HG03108 (cell line): ENCODE results near the gene G3BP2.
"Not testable (repeated sequence)": the region's sequence is repeated elsewhere in the genome, so short reads cannot be mapped to it uniquely, and the experiment has no call there.

Source experiments
- ATAC-seq: cut with Tn5 transposase; IDR thresholded peaks from one replicate; pipeline ENCODE4 v1.9.1; 2021; ENCODE audit warnings: moderate library complexity; ENCODE audit not compliant: unreplicated experiment

G3BP2 gene

DNA sequence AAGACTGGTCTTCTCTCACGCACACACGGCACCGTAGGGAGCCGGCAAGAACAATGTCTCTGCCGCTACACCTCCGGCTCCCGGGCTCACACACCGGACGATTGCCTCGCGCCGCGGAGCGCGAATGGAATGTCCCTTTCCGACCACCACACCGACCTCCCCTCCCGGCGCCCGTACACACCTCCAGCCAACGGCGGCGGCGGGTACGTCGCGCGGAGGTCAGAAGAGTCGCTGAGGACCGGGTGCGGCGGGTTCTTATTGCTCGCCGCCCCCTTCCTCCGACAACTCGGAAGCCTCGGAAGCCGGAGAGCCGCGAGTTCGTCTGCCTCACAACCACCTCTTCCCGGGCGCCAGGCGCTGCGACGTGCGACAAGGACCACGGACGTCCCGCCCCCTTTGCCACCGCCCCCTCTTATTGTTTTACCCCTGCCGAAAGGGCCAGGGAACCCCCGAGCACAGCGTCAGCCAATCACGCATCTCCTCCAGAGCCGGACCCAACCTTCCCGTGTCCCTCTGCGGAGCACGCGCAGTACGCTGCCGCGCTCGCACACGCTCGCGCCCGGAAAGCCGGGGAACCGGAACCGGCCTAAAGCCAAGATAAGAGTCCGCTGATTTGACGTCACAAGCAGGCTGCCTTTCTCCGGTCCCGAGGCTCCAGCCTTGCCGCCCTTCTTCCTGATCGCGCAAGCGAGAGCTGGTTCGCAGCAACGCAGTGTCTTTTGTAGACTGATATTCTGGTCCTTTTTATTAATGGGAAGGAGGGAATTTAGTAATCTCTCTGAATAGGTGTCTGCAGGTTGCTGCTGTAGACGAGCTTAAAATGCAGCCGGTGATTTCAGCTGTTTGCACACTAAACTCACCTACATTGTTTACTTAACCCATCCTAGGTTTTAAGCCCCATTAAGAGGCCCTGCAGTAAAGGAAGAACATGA, at the start of gene G3BP2:
Gene G3BP2, minus strand, starts transcription at position 385 of the 932 bp plus-strand sequence. CDS start 11,386 bp downstream, outside the sequence.
- peak; percentile 91 for ATAC-seq

DNA sequence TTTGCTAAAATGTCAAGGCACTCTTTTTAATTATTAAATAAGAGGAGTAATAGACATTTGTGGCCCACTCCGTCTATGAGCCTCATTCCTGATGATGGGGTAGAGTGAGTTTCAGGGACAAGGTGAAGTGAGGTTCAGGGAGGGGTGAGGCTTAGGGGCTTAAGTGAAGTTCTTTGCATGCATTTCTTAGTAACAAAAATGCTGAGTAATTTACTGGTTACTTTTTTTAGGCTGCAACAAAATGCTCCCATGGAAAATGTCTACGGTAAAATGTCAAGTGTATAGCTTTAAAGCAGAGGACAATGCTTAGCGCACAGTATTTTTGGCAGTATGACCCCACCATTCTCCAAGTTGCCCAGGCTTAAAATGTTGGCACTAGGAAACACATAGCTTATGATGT, 49.2 kb upstream of the G3BP2 start:
- no peak for ATAC-seq

DNA sequence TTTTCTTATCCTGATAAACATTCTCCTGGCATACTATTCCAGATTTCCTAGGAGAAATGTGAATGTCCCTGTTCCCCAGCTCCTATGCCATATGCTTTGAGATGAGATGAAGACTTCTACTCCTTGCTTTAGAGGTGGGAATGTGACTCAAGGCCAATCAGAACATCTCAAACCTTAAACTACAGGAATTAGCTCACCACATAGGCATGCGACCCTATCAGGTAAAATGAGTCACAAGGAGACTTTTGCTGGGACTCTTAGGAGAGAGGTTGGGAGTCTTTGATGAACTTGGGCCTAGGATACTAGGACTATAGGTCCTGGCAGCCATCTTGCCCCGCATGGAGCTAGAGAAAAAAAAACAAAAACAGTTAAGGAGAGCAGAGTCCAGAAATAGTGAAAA, 45.3 kb upstream of the G3BP2 start:
- ATAC-seq, result no peak

DNA sequence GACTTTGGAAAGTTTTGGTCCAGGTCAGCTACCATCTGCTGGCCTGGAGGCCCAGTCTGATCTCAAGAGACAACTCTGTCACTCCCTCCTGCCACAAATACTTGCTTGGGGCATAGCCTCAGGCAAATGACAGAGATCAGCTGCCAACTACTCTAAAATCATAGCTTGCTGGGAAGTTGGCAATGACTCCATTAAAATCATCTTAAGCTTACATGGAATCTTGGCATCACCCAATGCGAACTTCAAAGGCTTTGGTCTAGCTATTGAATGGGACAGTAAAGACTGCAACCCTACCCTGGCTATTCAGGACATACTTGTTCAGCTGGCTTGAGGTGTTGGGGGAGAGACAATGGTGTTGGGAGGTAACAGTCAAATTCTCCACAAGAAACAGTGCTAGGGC, 44.2 kb upstream of the G3BP2 start:
- ATAC-seq, result no peak

DNA sequence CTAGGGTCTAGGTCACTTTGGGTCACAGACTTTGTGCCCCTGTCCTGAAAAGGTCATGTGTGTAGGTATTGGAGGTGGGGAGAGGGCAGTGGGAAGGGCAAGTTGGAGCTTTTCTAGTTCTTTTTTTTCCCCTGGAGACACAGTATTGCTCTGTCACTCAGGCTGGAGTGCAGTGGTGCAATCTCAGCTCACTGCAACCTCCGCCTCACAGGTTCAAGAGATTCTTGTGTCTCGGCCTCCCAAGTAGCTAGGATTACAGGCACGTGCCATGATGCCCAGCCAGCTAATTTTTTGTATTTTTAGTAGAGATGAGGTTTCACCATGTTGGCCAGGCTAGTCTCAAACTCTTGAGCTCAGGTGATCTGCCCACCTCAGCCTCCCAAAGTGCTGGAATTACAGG, 42.8 kb upstream of the G3BP2 start:
- not testable (repeated sequence) for ATAC-seq

DNA sequence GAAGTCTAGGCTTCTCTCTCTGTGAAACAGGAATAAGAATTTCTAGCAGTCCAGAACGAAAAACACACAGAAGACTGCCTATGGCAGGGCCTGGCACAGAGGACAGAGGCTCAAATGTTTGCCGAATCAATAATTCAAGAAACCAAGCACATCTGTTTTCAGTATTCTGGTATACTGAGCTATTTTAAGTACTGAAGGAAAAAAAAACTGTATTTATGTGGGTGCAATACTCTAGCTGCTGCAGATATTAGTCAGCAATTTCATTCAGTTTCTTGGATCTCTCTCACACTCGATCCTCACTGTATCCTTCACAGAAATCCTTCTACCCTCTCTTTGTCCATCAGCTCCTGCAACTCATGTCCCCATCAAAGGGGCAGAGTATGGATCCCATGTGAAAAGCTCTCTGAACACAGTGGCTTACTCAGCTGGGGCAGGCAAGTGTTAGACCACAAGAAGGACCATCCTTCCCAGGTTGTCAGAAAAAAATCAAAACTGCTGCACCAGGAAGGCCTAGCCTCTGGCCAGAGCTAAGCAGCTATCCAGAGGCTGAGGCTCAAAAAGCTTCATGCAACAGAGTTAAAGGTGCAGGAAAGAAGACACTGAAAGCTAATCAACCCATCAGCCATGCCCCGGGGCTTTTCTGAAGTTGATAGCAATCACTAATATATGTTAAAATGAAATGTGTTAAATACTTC, 42.0 kb upstream of the G3BP2 start:
- no peak for ATAC-seq

DNA sequence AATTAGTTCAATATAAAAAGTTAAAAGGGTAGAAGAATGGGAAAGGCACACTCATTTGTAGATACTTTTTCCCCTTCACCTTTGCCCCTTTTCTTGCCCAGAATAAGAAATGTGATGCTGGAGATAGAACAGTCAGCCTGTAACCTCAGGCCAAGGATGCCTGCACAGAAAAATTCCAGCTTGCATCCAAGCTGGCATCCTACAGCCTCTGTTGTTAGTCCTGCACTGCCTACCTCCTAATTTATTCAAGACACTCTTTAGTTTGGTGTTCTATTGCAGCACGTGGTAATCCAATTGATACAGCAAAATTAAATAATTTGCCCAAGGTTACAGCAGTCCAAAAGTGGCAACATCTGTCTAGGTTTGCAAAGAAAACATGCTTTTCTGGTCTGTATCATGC, 41.5 kb upstream of the G3BP2 start:
- no peak for ATAC-seq

DNA sequence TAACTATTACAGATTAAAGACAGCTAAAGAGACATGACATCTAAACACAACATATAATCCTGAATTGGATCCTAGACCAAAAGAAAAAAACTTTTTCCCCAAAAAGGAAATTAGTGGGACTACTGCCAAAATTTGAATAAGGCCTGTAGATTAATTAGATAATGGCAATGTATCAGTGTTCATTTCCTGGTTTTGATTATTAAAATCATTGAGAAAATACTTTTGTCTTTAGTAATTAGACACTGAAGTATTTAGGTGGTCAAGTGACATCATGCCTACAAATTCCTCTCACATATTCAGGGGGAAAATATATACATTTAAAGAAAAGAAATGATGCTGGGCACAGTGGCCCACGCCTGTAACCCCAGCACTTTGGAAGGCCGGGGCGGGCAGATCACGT, 40.8 kb upstream of the G3BP2 start:
- ATAC-seq, result no peak

DNA sequence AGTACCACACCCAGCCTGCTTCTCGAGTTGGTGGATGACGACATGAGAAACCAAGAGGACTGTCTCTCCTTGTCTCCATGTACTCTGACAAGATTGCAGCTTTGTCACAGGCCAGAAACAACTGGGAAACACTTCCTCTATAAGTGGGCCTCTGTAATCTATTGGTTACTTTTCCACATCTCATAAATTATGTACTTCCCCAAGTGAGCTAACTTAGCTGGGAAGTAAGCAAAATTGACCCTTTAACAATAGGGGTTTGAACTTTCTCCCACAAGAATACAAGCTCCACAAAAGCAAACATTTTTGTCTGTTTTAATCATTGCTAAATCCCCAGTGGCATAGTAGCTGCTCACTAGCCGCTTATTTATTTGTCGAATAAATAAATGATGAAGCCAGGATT, 37.0 kb upstream of the G3BP2 start:
- ATAC-seq, result no peak

DNA sequence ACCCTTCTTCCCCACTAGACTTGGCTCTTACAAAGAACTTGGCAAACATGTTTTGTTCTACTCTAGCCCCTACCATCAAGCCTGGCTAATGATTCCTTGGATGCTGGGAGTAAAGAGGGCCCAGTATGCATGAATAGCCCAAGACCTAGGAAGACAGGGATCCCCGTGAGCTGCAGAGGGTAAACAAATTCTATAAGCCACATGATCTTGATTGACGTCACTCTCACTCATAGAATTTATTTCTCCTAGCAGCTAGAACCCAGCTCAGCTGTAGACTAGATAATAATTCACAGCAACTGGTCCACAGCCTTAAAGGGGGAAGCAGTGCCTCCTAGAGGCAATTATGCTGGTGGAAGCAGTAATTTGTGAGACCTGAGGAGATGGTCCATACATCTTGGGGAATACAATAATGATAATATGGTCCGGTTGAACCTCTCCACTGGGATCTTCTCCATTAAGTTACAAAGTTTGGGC, 35.0 kb upstream of the G3BP2 start:
- ATAC-seq, result no peak

DNA sequence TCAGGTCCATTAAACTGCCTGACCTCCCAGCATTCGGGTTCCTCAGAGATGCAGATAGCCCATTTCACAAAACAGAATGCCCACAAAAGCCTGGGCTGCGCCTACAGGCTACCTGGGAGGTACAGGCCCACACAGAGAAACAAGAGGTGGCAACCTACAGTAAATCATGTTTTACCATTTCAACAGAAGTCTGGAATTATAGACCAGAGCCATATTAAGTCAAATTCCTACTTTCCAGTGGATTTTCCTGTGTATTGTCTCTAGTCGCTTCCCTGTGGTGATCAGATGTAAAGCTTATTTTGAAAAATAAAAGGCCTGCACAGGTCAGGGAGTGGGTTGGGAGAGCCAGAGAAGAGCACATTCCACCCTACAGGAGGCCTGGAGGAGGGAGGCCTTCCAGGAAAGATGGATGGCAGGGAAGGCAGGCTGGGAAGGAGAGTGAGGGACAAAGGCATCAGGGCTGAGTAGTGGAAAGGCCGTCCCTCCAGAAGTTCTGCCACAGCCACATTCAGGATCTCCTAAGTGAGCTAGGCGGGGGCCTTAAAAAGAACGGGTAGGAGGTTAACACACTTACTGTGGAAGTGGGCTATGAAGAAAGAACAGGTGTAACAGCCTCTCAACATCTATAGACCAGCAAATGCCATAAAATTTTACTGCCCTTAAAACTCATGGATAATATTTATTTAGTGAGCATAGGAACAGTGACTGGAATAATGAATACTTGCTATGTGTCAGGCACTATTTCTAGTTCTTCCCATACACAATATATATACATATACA, 32.2 kb upstream of the G3BP2 start:
- no peak for ATAC-seq

DNA sequence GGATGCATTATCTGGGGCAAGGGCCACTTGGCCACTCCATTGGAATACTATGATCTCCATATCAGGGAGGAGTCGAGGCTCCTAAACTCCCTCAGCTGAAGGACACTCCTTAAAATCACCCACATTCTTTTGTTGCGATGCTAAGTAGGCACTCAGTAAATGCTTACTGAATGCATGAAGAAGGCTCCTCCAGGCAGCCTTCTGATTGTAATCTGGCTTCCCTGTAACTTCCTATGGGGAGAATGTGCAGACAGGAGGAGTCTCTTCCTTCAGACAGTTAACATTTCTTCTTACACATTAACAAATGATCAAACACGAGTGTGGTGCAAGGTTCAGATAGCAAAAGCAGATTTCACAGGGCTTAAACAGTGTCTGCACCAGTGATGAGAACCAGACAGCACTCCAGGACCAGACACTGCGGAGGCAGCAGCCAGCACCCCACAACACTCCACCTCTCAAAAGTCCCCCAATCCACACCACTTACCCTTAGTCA, 29.8 kb upstream of the G3BP2 start:
- no peak for ATAC-seq

DNA sequence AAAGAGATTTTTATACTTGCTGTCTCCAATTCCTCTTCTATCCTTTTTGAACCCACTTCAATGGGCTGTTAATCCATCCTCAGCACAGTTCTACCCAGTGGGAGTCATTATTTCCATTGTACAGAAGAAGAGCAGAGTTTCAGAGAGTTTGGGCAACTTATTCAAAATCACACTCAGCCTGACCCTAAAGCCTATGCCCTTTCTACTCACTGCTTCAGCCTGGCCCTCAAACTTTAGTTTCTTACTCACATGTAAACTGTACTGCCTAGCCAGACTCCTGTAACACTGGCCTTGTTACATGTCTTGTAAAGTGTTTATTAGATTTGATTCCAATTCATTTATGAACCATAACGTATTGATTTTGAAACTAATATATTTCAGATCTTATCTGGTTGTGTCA, 26.1 kb upstream of the G3BP2 start:
- ATAC-seq, result peak; percentile 13

DNA sequence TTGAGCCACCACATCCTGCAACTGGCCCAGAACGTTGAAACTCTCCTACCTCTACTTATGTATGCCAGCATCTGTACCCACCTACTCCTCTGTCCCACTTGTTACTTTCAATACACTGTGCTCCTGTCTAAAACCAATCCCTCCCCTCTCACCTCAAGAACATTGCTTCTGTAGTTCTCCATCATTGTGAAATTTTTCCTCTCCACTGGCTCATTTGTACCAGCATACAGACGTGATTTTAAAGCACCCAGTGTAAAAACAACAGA, 25.7 kb upstream of the G3BP2 start:
- ATAC-seq, result peak; percentile 29

DNA sequence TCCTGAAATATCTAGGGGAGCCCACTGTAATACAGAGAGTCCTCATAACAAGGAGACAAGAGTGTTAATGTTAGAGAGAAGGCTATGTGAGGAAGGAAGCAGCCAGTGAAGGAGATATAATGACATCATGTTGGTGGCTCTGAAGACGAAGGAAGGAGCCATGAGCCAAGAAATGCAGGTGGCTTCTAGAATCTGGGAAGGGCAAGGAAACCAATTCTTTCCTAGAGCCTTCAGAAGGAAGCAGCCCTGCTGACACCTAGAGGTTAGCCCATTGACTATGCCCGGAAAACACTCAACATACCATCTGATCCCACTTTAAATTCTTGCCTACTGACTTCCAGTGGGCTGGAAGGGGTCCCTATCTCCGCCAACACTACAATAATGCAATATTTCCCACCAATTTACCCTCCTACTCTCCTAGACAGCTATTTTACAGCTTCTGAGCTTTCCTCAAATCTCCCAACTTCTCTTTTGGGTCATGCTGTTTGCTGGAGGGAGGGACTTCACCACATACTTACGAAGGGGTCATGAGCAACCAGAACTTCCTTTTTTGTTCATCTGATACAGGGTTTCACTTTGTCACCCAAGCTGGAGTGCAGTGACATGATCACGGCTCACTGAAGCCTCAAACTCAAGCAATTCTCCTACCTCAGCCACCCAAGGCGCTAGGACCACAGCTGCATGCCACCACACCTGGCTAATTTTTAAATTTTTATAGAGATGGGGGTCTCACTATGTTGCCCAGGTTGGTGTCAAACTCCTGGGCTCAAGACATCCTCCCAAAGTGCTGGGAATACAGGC, 25.2 kb upstream of the G3BP2 start:
- peak; percentile 84 for ATAC-seq

DNA sequence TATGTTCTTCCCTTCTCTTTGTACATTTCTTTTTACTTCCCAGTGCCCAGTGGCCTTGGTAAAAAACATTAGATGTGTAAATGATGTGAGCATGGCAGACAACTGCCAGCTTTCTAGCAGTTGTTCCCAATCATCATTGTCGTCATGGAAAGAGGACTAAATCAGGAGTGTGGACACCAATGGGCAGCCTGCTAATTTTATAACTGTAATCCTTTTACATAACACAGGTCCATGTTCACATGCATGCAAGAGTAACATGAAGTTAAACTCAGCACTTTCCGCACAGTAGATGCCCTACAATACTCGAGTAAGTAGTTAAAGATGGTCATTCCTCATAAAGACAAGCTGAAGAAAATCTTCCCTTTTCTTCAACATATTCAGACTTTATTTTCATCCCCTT, 23.4 kb upstream of the G3BP2 start:
- ATAC-seq, result no peak

DNA sequence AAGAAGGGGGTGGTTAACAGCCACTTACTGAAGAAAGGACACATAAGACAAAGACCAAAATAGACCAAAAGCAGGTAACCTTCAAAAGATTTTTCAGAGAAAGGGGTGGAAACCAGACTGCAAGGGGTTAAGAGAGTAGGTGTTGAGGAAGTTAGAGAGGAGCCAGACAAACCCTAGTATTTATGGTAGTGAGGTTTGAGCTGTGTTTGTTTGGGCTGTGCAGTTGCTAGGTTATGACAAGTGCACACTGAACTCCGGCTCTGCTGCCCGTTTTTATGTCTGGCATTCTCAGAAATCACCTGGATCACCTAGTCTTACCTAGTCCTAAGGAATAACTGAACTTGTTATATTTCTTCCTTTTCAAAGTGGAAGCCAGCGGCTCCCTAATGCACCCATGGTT, 22.9 kb upstream of the G3BP2 start:
- ATAC-seq, result no peak

DNA sequence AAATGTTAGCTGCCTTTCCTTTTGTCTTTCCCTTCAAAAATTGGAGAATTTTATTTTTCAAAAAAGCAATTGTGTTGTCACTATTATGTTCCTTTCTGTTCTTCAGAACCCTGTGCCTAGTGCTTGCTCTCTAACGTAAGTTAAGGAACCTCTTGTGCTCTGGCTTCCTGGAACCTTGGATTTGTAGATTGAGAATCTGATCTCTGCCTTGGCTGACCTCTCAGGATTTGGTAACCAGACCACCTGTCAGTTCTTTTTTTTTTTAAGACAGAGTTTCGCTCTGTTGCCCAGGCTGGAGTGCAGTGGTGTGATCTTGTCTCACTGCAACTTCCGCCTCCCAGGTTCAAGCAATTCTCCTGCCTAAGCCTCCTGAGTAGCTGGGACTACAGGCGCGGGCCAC, 18.9 kb upstream of the G3BP2 start:
- ATAC-seq, result not testable (repeated sequence)

DNA sequence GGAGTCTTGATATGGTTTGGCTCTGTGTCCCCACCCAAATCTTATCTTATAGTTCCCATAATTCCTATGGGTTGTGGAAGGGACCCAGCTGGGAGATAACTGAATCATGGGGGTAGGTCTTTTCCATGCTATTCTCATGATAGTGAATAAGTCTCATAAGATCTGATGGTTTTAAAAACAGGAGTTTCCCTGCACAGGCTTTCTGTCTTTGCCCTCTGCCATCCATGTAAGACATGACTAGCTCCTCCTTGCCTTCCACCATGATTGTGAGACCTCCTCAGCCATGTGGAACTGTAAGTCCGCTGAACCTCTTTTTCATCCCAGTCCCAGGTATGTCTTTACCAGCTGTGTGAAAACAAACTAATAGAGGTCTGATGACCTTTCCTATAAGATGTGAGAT, 13.9 kb upstream of the G3BP2 start:
- ATAC-seq, result not testable (repeated sequence)

DNA sequence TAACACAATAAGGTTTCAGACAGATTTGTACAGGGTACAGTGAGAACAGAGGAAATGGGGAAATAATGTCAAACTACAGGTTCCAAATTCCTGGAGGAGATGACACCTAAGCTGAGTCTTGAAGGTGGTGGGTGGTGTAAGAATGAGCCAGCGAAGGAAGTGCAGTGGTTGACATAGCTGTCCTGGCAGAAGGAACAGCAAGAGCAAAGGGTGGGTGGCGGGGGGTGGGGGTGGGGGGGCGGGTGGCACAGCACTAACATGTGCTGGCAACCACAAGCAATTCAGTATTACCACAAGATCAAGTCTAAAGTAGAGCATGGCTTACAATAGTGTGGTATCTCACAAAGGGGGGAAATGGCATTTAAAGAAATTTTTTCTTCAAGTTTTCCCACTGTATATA, 13.1 kb upstream of the G3BP2 start:
- ATAC-seq, result no peak
